NCI-H2196 treated with DMSO at 0.1 percent for 48 hours (cell line): ENCODE data around the gene DAAM2.

Experiments used
- DNase-seq: peaks from one replicate; lab custom pipeline; 2025; ENCODE audit not compliant: unreplicated experiment; lab: John Stamatoyannopoulos, UW

DAAM2 gene

DNA sequence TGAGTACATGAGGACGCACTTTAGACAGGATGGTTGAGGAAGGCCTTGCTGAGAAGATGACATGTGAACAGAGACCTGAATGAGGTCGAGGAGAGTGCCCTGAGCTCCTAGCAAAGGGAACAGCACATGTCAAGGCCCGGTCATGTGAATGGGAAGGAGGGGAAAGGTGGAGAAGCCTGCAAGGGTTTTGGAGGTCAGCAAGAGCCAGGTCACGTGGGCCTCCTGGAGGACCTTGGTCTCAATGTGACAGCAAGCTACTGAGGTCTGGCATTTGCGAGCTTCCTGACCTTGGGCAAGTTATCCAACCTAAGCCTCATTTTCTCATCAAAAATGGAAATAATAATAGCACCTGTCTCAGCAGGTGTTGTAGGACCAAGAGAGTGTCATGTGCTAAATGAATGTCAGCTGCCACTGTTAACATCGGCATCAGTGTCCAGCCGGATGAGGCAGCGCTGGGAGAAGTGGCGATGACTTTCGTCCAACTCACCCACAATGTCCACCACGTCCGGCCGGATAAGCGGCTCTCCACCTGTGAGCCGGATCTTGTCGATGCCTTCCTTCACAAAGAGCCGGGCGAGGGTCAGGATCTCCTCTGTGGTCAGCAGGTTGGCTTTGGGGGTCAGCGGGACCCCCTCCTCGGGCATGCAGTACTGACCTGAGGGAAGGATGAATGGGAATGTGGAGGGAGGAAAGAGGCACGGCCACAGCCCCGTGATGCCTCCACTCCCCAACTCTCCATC is 133.2 kb downstream of the DAAM2 start:
- no peak for DNase-seq

DNA sequence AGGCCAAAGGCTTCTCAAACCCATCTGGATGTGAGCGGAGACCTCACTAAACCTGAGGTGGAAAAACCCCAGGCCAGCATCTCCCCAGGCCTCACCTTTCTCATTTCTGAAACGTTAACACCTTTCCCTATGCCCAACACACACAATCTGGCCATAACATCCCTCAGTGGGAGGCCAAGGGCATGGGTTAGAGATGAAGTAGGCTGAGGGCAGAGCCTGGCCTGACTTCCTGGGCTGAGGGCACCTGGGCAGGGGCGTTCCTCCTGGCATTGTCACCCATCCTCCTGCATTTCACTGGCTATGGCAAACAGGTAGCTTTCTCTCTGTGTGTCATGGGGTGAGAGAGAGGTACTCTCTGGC is 133.7 kb downstream of the DAAM2 start:
- no peak for DNase-seq

DNA sequence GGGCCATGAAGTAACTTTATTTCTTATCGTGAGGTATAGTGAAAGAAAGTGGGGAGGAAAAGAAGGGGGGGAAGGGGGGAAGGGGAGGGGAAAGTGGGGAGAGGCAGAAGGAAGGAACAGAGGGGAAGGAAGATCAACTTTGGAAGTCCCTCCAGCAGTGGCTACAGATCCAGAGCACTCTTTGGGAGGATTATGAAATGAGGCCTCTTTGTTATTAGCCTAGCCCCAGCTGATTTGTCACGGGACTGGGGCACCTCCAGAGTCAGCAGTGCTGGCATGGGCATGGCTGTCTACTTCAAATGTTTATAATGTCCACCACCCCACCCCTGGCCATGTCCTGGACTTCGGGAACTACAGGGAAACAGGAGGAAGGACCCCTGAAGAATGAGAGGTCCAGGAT is 134.5 kb downstream of the DAAM2 start:
- no peak for DNase-seq

DNA sequence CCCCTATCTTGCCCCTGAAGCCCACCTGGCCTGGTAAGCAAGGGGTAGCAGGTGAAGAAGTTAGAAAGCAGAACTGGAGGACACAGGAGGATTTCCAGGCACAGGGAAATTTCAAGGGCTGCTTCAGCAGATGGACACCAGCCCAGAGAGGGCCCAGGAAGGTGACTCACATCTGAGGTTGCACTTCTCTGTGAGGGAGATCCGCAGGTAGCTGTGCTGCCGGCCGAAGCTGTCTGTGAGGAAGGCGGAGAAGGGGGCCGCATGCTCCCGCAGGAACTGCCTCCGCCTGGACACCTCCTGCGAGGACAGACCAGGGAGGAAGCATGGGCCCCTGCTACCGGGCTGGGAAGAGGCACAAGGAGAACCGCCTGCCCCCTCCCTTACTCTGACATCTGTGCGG is 135.0 kb downstream of the DAAM2 start:
- DNase-seq = no peak

DNA sequence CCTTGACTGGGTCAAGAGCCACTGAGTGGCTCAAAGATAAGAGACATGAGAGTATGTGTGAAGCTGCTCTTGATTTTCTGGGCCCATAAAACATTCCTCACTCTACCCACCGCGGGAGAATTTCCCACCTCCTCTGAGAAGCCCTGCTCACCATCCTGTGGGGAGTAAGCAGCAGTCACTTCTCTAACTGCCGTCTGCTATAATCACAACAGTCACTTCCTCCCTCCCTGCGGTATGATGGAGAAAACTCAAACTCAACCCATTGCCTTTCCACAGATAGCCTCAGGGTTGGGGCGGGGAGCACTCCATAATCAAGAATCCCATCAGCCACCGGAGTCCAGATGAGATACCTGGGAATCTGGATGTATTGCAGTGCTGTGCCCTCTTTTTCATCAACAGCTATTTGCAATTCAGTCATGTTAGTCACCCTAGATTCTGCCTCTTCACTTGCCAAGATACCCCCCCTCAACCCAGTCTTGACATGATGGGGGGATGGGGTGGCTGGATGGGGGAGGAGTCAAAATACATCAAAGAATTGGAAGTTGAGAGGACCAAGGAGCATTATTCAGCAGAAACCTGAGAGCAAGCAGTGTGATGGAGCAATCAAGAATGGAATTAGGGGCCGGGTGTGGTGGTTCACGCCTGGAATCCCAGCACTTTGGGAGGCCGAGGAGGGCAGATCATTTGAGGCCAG is 137.0 kb downstream of the DAAM2 start:
- DNase-seq = no peak

DNA sequence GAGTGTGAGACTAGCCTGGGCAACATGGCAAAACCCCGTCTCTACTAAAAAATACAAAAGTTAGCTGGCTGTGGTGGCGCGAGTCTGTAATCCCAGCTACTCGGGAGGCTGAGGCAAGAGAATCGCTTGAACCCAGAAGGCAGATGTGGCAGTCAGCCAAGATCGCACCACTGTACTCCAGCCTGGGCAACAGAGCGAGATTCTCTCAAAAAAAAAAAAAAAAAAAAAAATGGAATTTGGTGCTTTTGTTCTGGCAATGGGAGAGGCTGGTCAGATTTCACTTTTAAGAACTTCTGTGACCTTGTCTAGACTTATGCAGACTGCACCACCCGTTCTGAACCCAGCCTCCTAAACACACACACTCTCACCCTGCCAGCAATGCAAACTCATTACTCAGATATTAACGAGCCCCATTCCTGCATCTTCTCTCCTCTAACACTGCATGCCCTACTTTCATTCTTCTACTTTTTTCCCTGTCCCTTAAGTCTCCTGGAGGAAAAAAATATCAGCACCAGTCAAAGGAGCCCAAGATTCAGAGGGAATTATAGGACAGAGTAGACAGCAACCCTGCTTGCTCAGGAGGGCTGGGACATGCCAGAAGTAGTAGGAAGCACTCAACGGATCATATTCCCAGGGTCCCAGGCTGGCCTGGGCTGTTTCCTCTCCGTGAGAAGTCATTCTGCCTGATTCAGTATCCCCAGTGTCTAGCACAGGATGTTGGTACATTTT is 137.7 kb downstream of the DAAM2 start:
- no peak for DNase-seq

DNA sequence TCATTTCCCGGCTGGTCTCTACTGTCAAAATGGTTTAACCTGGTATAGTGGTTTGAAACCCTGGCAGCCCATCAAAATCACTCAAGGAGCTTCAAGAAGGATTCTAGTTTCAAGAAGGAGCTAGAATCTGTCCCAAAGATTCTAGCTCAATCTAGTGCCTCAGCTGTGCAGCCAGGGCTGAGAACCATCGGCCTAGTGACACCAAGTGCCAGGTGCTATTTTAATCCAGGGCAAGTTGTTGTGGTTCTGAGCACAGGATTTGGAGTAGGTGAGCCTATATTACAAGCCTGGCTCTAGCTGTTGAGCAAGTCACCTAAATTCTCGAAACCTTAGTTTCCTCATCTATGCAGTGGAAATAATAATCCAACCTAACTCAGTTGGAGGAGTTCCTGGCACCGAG is 138.4 kb downstream of the DAAM2 start:
- DNase-seq = no peak

DNA sequence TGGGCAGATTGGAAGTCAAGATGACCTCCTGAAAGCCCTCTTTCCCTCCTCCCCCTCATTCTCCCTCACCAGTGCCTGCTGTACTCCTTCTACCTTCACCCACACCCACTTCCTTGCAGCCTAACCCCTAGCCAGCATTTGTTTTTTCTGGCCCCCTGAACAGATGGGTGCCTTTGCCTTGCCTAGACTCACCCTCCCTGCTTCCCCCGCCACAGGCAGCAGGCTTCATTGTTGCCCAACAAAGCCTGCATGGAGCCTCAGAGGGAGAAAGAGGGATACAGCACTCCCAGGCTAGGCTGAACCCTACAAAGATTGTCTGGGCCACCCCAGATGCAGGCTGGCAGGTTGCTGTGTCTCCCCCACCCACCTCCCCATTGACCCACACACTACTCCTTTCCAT is 139.4 kb downstream of the DAAM2 start:
- DNase-seq = no peak

DNA sequence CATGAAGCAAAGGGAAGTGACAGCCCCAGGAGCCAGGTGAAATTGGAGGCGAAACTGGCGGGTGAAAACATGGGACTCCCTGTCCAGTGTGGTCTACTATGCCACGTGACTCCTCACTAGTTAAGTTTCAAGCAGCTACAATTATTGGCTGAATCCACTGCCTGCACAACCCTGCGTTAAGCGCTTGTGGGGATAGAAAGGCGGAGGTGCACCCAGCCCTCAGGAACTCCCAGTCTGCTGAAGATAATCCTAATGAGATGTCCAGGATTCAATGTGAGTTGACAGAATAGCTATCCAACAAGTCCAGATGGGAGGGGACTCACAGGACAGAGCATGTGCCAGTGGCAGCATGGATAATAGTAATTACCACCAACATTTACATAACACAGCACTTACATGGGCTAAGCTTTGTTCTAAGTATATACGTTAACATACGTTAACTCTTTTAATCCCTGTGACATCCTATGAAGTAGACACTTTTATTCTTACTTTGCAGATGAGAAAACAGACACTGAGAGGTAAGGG is 140.3 kb downstream of the DAAM2 start:
- DNase-seq = no peak

DNA sequence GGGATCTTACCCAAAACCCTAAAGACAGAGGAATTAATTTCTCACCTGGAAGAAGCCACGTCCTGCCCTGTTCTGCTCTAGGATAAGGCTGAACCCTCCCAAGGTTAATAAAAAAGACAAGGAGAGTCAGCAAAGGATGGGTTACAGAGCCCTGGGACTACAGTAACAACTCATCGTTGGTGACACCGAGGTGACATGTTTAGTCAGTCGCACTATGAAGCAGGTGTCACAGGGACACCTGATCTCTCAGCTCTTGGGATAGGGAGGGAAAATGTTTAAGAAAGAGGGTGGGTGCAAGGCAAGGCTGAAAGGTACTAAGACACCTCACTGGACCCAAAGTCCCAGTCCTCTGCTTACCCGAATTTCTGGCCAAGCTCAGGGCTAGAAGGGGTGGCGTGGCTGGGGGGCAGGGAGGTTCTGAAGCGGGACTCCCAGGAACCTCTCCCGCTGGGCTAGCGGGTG is 141.5 kb downstream of the DAAM2 start:
- no peak for DNase-seq

DNA sequence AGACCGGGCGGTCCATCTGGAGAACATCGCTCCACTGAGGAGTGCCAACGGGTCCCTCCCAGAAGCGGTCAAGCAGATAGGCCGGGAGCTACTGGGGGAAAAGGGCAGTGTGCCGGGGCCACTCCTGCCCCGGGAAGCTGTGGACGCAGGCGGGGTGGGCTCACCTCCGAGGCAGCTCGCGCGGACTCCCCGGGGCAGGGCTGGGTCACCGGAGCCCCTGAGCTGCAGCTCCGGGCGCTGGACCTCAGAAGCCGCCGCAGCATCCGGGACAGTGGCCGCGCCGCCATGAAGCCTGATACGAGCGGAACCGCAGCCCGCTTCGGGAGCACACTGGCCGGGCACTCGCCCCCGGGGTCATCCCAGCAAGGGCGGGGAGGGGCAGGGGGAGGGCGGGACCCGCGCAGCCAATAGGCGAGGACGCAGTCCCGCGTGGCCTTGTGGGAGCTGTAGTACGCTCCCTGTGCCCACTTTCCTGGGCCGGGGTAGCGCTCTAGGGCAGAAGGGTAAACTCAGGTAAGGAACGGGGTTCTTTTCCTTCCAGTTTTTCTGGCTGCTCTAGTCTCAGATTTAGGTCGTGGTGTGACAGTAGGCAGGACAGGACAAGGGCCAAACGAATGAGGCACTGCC is 142.1 kb downstream of the DAAM2 start, which contains the start of gene MOCS1:
MOCS1 (minus strand) TSS at position 332 of the 627 bp plus-strand sequence; CDS start at position 287, 45 bp downstream.
- DNase-seq = peak; percentile 49

DNA sequence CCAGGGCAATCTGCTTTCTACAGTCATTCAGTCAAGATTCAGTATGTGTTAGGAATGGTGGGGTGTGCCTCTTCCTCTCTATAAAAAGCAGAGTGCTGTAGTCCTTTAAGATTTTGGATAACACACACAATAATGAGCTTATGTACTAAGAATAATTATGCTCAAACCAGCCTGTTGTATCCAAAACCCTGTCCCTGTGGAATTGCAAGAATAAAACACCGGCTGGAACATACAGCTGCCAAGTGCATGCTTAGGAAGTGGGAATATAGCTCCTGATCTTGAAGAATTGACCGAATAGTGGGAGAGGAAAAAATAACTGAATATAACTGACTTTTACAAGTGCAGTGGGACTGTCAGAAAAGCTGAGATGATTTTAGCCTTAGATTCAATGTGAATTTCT is 143.1 kb downstream of the DAAM2 start:
- no peak for DNase-seq

DNA sequence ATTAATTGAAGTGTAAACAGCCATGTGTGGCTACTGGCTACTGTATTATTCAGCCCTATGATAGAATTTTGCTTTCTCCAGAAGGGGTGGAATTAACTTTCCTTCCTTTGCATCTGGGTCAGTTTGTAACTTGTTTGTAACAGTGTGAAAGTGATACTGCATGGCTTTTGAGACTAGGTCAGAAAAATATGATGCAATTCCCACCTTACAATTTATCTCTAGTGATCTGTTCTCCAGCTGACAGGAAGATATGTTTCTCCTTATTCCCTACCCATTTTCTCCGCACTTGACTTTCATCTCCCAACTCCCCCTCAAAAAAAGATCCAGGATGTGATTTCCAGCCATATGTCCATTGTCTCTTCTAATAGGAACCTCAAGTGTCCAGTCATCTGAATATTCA is 144.7 kb downstream of the DAAM2 start:
- no peak for DNase-seq

DNA sequence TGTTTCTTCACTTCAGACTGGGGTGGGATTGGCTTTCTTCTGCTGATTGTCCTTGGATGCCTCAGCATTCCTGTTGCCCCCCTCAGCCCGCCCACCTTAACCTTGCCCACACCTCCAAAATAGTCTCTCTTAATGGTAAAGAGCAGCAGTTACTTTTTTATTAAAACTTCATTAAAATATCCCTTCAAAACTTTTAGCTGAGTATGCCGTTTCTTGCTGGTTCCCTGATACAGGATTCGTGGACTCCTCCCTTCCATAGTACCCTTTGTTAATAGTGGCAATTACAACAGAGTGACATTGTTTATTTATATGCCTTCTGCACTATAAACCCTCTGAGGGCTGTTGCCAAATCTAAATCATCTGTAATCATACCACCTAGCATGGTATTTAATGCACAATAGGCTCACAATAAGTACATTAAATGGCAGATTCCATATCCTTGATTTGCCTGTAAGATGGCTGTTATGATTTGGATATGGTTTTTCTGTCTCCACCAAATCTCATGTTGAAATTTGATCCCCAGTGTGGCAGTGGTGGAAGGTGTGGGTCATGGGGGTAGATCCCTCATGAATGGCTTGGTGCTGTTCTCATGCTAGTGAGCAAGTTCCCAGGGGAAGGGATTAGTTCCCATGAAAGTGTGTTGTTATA is 145.6 kb downstream of the DAAM2 start:
- no peak for DNase-seq

DNA sequence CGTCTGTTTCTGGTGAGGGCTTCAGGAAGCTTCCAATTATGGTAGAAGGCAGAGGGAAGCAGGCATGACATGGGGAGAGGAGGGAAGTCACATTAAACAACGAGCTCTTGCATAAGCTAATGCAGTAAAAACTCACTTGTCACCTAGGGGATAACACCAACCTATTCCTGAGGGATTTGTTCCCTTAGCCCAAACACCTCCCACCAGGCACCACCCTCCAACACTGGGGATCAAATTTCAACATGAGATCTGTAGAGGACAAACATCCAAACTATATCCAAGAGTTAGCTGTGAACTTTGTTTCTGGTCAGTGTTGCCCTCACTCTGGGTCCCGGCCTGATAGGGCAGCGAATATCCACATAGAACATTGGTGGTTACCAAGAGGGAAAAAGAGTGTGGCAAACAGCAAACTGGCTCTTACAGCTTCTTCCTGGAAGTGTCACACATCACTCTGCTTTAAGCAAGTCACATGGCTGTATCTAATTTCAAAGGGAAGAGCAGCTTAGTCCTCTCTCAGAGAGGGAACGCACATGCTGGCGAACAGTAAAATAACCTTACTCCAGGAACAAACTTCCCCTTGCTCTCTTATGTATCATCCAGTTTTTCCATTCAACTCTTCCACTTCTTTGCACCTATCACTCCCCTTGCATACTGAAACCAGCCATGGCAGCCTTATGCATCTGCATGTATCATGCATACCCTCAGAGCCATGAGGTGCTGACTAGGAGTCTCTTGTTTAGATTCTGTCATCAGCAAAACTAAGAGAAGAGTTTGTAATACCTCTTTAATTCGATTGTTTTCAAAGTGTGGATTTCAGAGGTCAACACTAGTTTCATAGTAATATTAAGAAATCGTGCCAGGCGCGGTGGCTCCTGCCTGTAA is 146.8 kb downstream of the DAAM2 start:
- DNase-seq = no peak

DNA sequence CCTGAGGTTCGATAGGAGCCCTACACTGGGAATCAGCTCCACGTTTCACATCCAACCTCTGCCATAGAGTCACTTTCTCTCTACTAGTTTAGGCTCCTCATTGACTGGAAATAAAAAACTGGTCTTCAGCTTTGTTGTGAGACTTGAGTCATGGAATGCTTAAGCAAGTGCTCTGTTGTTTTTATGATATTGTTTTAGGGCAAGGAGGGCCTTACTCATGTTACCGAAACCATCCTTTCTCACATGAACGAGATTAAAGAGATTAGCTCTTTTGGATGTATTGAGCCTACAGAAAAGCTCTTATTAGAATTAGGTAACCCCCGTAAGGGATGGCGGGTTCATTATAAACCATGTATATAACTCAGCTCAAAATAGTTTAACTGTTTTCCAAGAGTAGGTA is 149.0 kb downstream of the DAAM2 start:
- DNase-seq = no peak

DNA sequence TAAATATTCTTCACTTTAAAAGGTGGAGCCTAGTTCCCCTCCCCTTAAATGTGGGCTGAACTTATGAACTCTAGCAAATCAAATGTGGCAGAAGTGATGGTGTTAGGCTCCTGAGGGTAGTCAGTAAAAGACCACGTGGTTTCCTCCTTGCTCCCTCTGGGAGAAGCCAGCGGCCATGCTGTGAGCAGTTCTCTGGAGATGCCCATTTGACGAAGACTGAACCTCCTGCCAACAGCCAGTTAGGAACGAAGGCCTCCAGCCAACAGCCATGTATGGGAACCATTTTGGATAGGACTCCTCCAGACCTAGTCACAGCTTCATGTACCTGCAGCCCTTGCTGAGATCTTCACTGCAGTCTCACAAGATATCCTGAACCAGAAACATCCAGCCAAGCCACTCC is 149.6 kb downstream of the DAAM2 start:
- DNase-seq = no peak

DNA sequence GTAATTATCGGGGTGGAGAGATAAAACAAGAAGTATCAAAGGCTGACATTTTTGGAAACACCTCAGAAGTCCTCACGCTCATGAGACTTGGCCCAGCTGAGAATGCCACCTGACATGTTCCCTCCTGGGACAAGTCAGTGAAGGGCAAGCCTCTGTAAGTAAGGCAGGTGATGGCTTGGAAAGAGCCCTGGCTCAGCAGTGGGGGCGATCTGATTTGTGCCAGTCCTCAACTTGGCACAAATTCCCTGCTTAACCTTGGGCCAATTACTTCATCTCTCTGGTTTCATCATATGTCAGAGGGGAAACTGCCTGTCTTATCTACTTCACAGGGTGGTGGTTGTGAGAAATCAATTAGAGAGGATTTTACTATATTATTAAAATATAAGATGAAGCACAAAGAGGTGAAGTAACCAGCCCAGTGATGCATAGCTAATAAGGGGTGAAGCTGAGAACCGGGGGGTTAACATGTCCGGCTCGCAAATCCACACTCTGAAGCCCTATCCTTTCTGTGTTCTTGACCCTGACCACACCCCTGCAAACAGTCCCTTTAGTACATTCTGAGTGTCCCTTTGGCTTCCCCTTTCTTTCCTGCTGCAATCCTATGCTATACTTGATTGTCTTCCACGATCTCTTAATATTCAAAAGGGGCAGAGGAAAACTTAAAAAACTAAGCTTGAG is 150.9 kb downstream of the DAAM2 start:
- DNase-seq = no peak

DNA sequence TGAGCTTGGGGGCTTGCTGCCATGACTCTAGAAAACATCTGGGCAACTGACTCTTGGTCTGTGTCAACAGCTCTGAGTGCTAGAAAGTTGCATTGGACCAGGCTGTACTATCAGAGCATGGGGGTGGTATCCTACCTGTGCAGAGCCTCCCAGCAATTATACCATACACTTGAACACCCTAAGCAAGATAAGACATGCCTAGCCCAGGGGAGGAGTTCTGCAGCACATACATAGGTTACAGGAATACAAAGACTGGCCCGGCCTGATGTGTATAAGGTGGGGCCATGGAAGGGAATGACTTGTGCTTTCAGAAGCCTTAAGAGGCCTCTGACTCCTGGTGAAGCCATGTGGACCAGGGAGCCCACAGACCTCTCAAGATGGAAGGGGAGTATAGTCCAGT is 153.4 kb downstream of the DAAM2 start:
- DNase-seq = no peak
